Liver (tissue), 9 donors: Measurements from ENCODE around the gene RNF220. TPM values are rescaled to one million over a fixed set of nuclear protein-coding genes. Genes with fewer than 3 reads are reported as not detected.

Experiments
- DNase-seq: peaks from one replicate; pipeline ENCODE4 v3.0.0-alpha.2; 2017; ENCODE audit warnings: low spot score
- H3K27ac ChIP-seq, 2 donors: one replicate each; pipeline ENCODE4 v1.7.0; 2013; ENCODE audit warnings: inconsistent platforms in 2 of 2, low read length in 2 of 2, control low read depth in 1 of 2, low read depth in 1 of 2, mild to moderate bottlenecking in 1 of 2
- H3K27me3 ChIP-seq, 4 donors: one replicate each; pipeline versions ENCODE4 v1.6.1 to v1.7.0; 2013; ENCODE audit warnings: low read length in 3 of 4, inconsistent platforms in 1 of 4, mild to moderate bottlenecking in 1 of 4, moderate library complexity in 1 of 4; ENCODE audit not compliant: control insufficient read depth in 4 of 4, insufficient read depth in 4 of 4
- H3K36me3 ChIP-seq, 4 donors: one replicate each; pipeline versions ENCODE4 v1.6.1 to v1.7.0; 2013; ENCODE audit warnings: low read length in 3 of 4, mild to moderate bottlenecking in 3 of 4, low read depth in 1 of 4, moderate library complexity in 1 of 4; ENCODE audit not compliant: control insufficient read depth in 4 of 4, insufficient read depth in 3 of 4
- H3K4me1 ChIP-seq, 4 donors: one replicate each; pipeline versions ENCODE4 v1.6.1 to v1.7.0; 2013; ENCODE audit warnings: low read length in 3 of 4, mild to moderate bottlenecking in 3 of 4, moderate library complexity in 1 of 4; ENCODE audit not compliant: control insufficient read depth in 4 of 4, insufficient read depth in 4 of 4
- H3K4me3 ChIP-seq, 3 donors: one replicate each; pipeline versions ENCODE4 v1.6.1 to v1.7.0; 2013; ENCODE audit warnings: low read length in 3 of 3, control low read depth in 1 of 3, low read depth in 1 of 3, mild to moderate bottlenecking in 1 of 3
- H3K9ac ChIP-seq, 2 donors: one replicate each; pipeline ENCODE4 v1.7.0; 2013; ENCODE audit warnings: low read length in 2 of 2, mild to moderate bottlenecking in 2 of 2, moderate library complexity in 2 of 2, control low read depth in 1 of 2, low read depth in 1 of 2
- H3K9me3 ChIP-seq, 4 donors: one replicate each; pipeline versions ENCODE4 v1.6.1 to v1.7.0; 2013; ENCODE audit warnings: low read length in 3 of 4; ENCODE audit not compliant: control insufficient read depth in 4 of 4
- ATF3 ChIP-seq: IDR thresholded peaks from 2 replicates; pipeline ENCODE4 v1.6.1; 2016; ENCODE audit warnings: antibody characterized with exemption
- FOXA2 ChIP-seq: IDR thresholded peaks from 2 replicates; pipeline ENCODE4 v1.6.1; 2016; ENCODE audit warnings: antibody characterized with exemption
- HNF4A ChIP-seq, 2 donors: conservative IDR thresholded peaks; 2 replicates each; pipeline ENCODE4 v1.6.1; 2016; ENCODE audit warnings: antibody characterized with exemption in 2 of 2, mild to moderate bottlenecking in 2 of 2
- HNF4G ChIP-seq: IDR thresholded peaks from 2 replicates; pipeline ENCODE4 v1.6.1; 2016; ENCODE audit warnings: antibody characterized with exemption
- JUND ChIP-seq, 2 donors: IDR thresholded peaks; 2 replicates each; pipeline ENCODE4 v1.6.1; 2016; ENCODE audit warnings: antibody characterized with exemption in 2 of 2
- MAX ChIP-seq: IDR thresholded peaks from 2 replicates; pipeline ENCODE4 v1.6.1; 2016; ENCODE audit warnings: antibody characterized with exemption
- NR2F2 ChIP-seq: IDR thresholded peaks from 2 replicates; pipeline ENCODE4 v1.6.1; 2016; ENCODE audit warnings: antibody characterized with exemption
- RAD21 ChIP-seq, 2 donors: IDR thresholded peaks; 2 replicates each; pipeline ENCODE4 v1.6.1; 2016; ENCODE audit warnings: antibody characterized with exemption in 2 of 2, mild to moderate bottlenecking in 2 of 2
- REST ChIP-seq: IDR thresholded peaks from 2 replicates; pipeline ENCODE4 v1.6.1; 2016; ENCODE audit warnings: antibody characterized with exemption, mild to moderate bottlenecking
- SP1 ChIP-seq: IDR thresholded peaks from 2 replicates; pipeline ENCODE4 v1.6.1; 2018; ENCODE audit warnings: antibody characterized with exemption, mild to moderate bottlenecking
- TAF1 ChIP-seq: conservative IDR thresholded peaks from 2 replicates; pipeline ENCODE4 v1.6.1; 2016; ENCODE audit warnings: antibody characterized with exemption, mild to moderate bottlenecking
- YY1 ChIP-seq: IDR thresholded peaks from 2 replicates; pipeline ENCODE4 v1.6.1; 2016; ENCODE audit warnings: antibody characterized with exemption, mild to moderate bottlenecking
- ZBTB33 ChIP-seq: IDR thresholded peaks from 2 replicates; pipeline ENCODE4 v1.6.1; 2016; ENCODE audit warnings: antibody characterized with exemption
- WGBS: extraction: QIAGEN DNeasy Blood & Tissue Kit; methylation state at CpG from one replicate; pipeline ENCODE4 v1.1.7; 2013; 5-methylcytosine and 5-hydroxymethylcytosine counted together
- polyA plus RNA-seq, 2 donors: library from polyadenylated mRNA; stranded (reverse) in 1 of 2; unstranded in 1 of 2; fragments of 200-250 nt in 1 of 2; fragments of >200 nt in 1 of 2; fragmentation: Nextera tagmentation in 1 of 2; extraction: Ambion mirVana in 1 of 2; gene quantifications; one replicate each; pipeline versions ENCODE4 v1.2.1 to v1.2.3, GENCODE V29; 2013 to 2015
- total RNA-seq, 2 donors: library from RNA; depleted of rRNA; stranded (reverse); fragments of >200 nt; gene quantifications; one replicate each; pipeline ENCODE4 v1.2.3, GENCODE V29; 2014
- TF ChIP-seq, protein P1 (sequence below): fragments of 150-350 bp; IDR thresholded peaks from 2 replicates; pipeline ENCODE4 v1.5.1; 2017; ENCODE audit warnings: improper control_type of control experiment, low read depth, low read length; ENCODE audit not compliant: missing input control
- donor health status: healthy.
- donor health status: healthy.
- donor health status: healthy.
- donor health status: healthy.
- donor health status: healthy.

The RNF220 gene
- total and polyA plus RNA-seq, 4 donors = 18.2 to 35.8 (median 26.1) TPM

DNA sequence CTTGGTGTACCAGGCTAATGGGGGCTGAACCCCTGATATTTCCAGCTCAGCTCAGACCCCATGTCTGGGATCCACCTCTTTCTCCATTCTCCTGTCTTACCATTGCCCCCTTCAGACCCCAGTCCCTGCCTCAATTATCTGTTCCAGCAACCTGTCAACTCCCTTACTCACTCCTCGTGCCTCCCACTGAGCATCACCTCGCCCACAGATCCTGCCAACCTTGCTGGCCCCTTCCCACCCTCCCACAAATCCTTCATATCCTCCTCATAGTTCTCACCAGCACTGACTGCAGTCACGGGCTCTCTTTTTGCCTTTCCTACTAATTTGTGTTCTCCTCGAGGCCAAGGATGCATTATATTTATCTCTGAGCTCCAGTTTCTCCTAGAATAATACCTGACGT, 206.4 kb downstream of the RNF220 start:
- no peaks in the 10 kb centered on the region for H3K36me3 ChIP-seq
- H3K9me3 ChIP-seq = no peaks in the 10 kb centered on the region
- no peaks in the 10 kb centered on the region for H3K4me1 ChIP-seq
- DNase-seq = no peak
- no peaks in the 10 kb centered on the region for H3K27me3 ChIP-seq
- H3K9ac ChIP-seq = no peak overlapping the region
- 85% methylated on average over 5 of the region's 5 CpGs for WGBS
- no peak overlapping the region for H3K27ac ChIP-seq
- no peak overlapping the region for H3K4me3 ChIP-seq
- TF ChIP-seq ATF3 = no peak
- no peak for TF ChIP-seq YY1
- TF ChIP-seq SP1 = no peak
- no peak for TF ChIP-seq HNF4G
- TF ChIP-seq TAF1 = no peak
- no peak for TF ChIP-seq MAX
- TF ChIP-seq, protein P1, sequence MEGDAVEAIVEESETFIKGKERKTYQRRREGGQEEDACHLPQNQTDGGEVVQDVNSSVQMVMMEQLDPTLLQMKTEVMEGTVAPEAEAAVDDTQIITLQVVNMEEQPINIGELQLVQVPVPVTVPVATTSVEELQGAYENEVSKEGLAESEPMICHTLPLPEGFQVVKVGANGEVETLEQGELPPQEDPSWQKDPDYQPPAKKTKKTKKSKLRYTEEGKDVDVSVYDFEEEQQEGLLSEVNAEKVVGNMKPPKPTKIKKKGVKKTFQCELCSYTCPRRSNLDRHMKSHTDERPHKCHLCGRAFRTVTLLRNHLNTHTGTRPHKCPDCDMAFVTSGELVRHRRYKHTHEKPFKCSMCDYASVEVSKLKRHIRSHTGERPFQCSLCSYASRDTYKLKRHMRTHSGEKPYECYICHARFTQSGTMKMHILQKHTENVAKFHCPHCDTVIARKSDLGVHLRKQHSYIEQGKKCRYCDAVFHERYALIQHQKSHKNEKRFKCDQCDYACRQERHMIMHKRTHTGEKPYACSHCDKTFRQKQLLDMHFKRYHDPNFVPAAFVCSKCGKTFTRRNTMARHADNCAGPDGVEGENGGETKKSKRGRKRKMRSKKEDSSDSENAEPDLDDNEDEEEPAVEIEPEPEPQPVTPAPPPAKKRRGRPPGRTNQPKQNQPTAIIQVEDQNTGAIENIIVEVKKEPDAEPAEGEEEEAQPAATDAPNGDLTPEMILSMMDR = no peak
- no peak for TF ChIP-seq REST
- TF ChIP-seq JUND (IDR thresholded peaks at IDR 0.05) = no peak
- no peak for TF ChIP-seq RAD21 (IDR thresholded peaks at IDR 0.05)
- no peak for TF ChIP-seq HNF4A (conservative IDR thresholded peaks at IDR 0.05)

GRCh38 chr1:44611866-44612265, 206.8 kb downstream of the RNF220 start:
- Histone ChIP-seq H3K4me3 (no peak overlapping the region), H3K36me3 (no peaks in the 10 kb centered on the region), H3K4me1 (peaks cover 0 to 4% (median 3%) of the 10 kb centered on the region in 4 donors), H3K9me3 (no peaks in the 10 kb centered on the region), H3K27me3 (no peaks in the 10 kb centered on the region), H3K27ac (no peak overlapping the region), H3K9ac (no peak overlapping the region)
- no peak for TF ChIP-seq REST
- no peak for TF ChIP-seq MAX
- no peak for TF ChIP-seq ZBTB33
- no peak for TF ChIP-seq ATF3
- no peak for TF ChIP-seq FOXA2
- no peak for TF ChIP-seq NR2F2
- no peak for TF ChIP-seq TAF1
- 71% methylated on average over 4 of the region's 4 CpGs for WGBS
- DNase-seq = no peak
